Stimulated activated CD4-positive, alpha-beta T cell treated with anti-CD3 and anti-CD28 coated beads, Interleukin-2, amount 100 ng/mL, for 48 hours (primary cell): ENCODE data around the gene CPA4.
A peak's percentile ranks its signal among the peaks of the same experiment; 100 is the strongest.
"Not testable (repeated sequence)": the region's sequence is repeated elsewhere in the genome, so short reads cannot be mapped to it uniquely, and the experiment has no call there.

Source experiments
- DNase-seq, 2 donors: peaks; one replicate each; pipeline ENCODE4 v3.0.0-alpha.2; 2020

Gene CPA4

GRCh38 chr7:130303551-130303950, 10.6 kb downstream of the CPA4 start:
- no peak for DNase-seq

GRCh38 chr7:130303982-130304381, 11.0 kb downstream of the CPA4 start:
- DNase-seq = no peak

- no peak for DNase-seq
These were observed 11.9 kb downstream of the CPA4 start for GRCh38 chr7:130304878-130305277.

- no peak for DNase-seq
These were observed 12.6 kb downstream of the CPA4 start for GRCh38 chr7:130305433-130306042.

GRCh38 chr7:130309986-130310385, 17.0 kb downstream of the CPA4 start:
- peak in 1 of 2 donors; percentile 4 for DNase-seq

GRCh38 chr7:130314305-130314704, 21.3 kb downstream of the CPA4 start:
- DNase-seq = no peak

GRCh38 chr7:130319541-130319940, 26.6 kb downstream of the CPA4 start:
- DNase-seq = no peak

GRCh38 chr7:130321542-130322229, 28.7 kb downstream of the CPA4 start:
- DNase-seq = not testable (repeated sequence)

GRCh38 chr7:130322615-130323014, 29.7 kb downstream of the CPA4 start:
- no peak for DNase-seq

- DNase-seq = no peak
These were observed 31.5 kb downstream of the CPA4 start for GRCh38 chr7:130324306-130324943.

- DNase-seq = no peak
These were observed 36.7 kb downstream of the CPA4 start for GRCh38 chr7:130329681-130330080.

GRCh38 chr7:130332259-130333053, 39.5 kb downstream of the CPA4 start:
- DNase-seq = no peak

- DNase-seq = no peak
These were observed 40.9 kb downstream of the CPA4 start for GRCh38 chr7:130333832-130334231.

GRCh38 chr7:130334274-130334673, 41.3 kb downstream of the CPA4 start:
- no peak for DNase-seq

- no peak for DNase-seq
These were observed 44.5 kb downstream of the CPA4 start for GRCh38 chr7:130337410-130337971.

- no peak for DNase-seq
These were observed 45.3 kb downstream of the CPA4 start for GRCh38 chr7:130338233-130338632.

- no peak for DNase-seq
These were observed 48.9 kb downstream of the CPA4 start for GRCh38 chr7:130341882-130342281.

- DNase-seq = no peak
These were observed 49.9 kb downstream of the CPA4 start for GRCh38 chr7:130342701-130343380.

GRCh38 chr7:130344271-130344866, 51.4 kb downstream of the CPA4 start, which contains the start of gene CPA5:
TSS of gene CPA5 (plus strand) at chr7:130344816. CDS start at chr7:130346486, 1,670 bp downstream.
- no peak for DNase-seq

- no peak for DNase-seq
These were observed 52.2 kb downstream of the CPA4 start for GRCh38 chr7:130345136-130345535.

- DNase-seq = no peak
These were observed 52.8 kb downstream of the CPA4 start for GRCh38 chr7:130345725-130346124.
